ENCODE results near the gene AFDN.

The AFDN gene

GRCh38 chr6:167948716-167949115, 122.0 kb downstream of the AFDN start:
- no peak overlapping the region for H3K4me3 ChIP-seq (ENCODE audit: low read depth, low read length)
- no peak for TF ChIP-seq CTCF (IDR thresholded peaks at IDR 0.05; ENCODE audit: low read depth, low read length)

GRCh38 chr6:167949121-167949684, 122.5 kb downstream of the AFDN start:
- H3K4me3 ChIP-seq (ENCODE audit: low read depth, low read length), result no peak overlapping the region
- no peak for TF ChIP-seq CTCF (IDR thresholded peaks at IDR 0.05; ENCODE audit: low read depth, low read length)

GRCh38 chr6:167951781-167952511, 125.2 kb downstream of the AFDN start:
- TF ChIP-seq CTCF (IDR thresholded peaks at IDR 0.05; ENCODE audit: low read depth, low read length), result no peak
- H3K4me3 ChIP-seq (ENCODE audit: low read depth, low read length), result no peak overlapping the region

GRCh38 chr6:167952512-167952859, 125.8 kb downstream of the AFDN start:
- TF ChIP-seq CTCF (IDR thresholded peaks at IDR 0.05; ENCODE audit: low read depth, low read length), result no peak

GRCh38 chr6:167953551-167953950, 126.8 kb downstream of the AFDN start:
- no peak overlapping the region for H3K4me3 ChIP-seq (ENCODE audit: low read depth, low read length)
- TF ChIP-seq CTCF (IDR thresholded peaks at IDR 0.05; ENCODE audit: low read depth, low read length), result no peak

More at GRCh38 chr6:167952512-167952859, 125.8 kb downstream of the AFDN start:
- H3K4me3 ChIP-seq (ENCODE audit: low read depth, low read length), result no peak overlapping the region

- H3K4me3 ChIP-seq (ENCODE audit: low read depth, low read length), result no peak overlapping the region
- no peak for TF ChIP-seq CTCF (IDR thresholded peaks at IDR 0.05; ENCODE audit: low read depth, low read length)
Measured at GRCh38 chr6:167954151-167954550, 127.4 kb downstream of the AFDN start.

GRCh38 chr6:167956491-167956890, 129.8 kb downstream of the AFDN start:
- no peak overlapping the region for H3K4me3 ChIP-seq (ENCODE audit: low read depth, low read length)
- TF ChIP-seq CTCF (IDR thresholded peaks at IDR 0.05; ENCODE audit: low read depth, low read length), result no peak
